GM12865 (cell line): ENCODE data around the gene ADSS1.
"Not testable (repeated sequence)": the region's sequence is repeated elsewhere in the genome, so short reads cannot be mapped to it uniquely, and the experiment has no call there.

ENCODE experiments used
- DNase-seq: peaks from one replicate; pipeline ENCODE4 v3.0.0; 2010; ENCODE audit warnings: low read depth
- H3K4me3 ChIP-seq: 2 replicates; pipeline ENCODE4 v1.5.1; 2011; ENCODE audit warnings: mild to moderate bottlenecking, low read depth, low read length, control low read depth
- TF ChIP-seq, protein P1 (sequence below): IDR thresholded peaks from 2 replicates; pipeline ENCODE4 v1.5.1; 2011; ENCODE audit warnings: low read length, control low read depth, low read depth, inconsistent platforms; ENCODE audit not compliant: insufficient read depth; ENCODE audit errors: missing control alignments

Gene ADSS1

GRCh38 chr14:104746934-104747481 lies 23.0 kb downstream of the ADSS1 start:
- H3K4me3 ChIP-seq: no peak overlapping the region
- TF ChIP-seq, protein P1, sequence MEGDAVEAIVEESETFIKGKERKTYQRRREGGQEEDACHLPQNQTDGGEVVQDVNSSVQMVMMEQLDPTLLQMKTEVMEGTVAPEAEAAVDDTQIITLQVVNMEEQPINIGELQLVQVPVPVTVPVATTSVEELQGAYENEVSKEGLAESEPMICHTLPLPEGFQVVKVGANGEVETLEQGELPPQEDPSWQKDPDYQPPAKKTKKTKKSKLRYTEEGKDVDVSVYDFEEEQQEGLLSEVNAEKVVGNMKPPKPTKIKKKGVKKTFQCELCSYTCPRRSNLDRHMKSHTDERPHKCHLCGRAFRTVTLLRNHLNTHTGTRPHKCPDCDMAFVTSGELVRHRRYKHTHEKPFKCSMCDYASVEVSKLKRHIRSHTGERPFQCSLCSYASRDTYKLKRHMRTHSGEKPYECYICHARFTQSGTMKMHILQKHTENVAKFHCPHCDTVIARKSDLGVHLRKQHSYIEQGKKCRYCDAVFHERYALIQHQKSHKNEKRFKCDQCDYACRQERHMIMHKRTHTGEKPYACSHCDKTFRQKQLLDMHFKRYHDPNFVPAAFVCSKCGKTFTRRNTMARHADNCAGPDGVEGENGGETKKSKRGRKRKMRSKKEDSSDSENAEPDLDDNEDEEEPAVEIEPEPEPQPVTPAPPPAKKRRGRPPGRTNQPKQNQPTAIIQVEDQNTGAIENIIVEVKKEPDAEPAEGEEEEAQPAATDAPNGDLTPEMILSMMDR: no peak
- no peak for DNase-seq

DNA sequence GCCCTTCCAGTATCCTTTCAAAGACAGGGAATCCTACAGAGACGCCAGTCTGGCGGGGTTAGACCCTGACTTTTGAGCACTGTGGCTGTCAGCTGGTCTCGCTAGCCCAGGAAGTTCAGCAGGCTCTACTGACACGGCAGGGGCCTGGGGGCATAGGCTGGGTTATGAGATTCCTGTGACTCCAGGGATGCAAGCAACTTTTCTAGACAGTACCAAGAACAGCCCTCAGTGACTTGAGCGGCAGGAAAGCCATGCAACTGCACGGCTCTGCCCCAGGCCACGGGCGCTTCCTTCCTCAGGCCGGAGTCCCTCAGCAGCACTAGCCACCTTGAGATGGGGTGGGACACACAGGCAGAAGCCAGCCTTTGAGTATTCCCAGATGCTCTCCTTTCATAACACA lies 23.8 kb downstream of the ADSS1 start:
- H3K4me3 ChIP-seq: no peak overlapping the region
- no peak for DNase-seq
- TF ChIP-seq, protein P1: no peak

GRCh38 chr14:104749111-104749649 lies 25.2 kb downstream of the ADSS1 start:
- TF ChIP-seq, protein P1: no peak
- no peak for DNase-seq
- no peak overlapping the region for H3K4me3 ChIP-seq

DNA sequence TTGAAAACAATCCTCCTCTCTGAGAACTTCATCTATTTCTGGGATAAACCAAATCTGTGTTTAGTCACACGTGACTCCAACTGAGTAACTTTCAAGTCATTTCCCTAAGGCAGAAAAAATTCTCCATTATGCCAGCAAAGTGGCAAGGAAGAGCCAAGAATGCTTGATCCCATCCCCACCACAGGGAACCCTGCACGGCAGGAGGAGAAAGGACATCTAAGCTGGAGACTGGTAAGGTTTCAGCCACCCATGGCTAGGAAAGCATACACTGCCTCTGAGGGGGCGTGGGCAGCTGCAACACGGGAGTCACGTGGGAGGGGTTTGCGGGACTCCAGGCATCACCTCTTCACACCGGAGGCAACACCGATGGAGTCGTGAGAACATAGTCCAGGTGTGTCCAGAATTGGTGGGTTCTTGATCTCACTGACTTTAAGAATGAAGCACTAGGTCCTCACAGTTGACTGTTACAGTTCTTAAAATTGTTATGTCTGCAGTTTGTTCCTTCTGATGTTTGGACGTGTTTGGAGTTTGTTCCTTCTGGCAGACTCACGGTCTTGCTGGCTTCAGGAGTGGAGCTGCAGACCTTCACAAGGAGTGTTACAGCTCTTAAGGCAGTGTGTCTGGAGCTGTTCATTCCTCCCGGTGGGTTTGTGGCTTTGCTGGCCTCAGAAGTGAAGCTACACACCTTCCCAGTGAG lies 26.2 kb downstream of the ADSS1 start:
- no peak for DNase-seq
- no peak overlapping the region for H3K4me3 ChIP-seq
- TF ChIP-seq, protein P1: no peak

GRCh38 chr14:104750753-104751057 lies 26.7 kb downstream of the ADSS1 start:
- not testable (repeated sequence) for DNase-seq, H3K4me3 ChIP-seq

DNA sequence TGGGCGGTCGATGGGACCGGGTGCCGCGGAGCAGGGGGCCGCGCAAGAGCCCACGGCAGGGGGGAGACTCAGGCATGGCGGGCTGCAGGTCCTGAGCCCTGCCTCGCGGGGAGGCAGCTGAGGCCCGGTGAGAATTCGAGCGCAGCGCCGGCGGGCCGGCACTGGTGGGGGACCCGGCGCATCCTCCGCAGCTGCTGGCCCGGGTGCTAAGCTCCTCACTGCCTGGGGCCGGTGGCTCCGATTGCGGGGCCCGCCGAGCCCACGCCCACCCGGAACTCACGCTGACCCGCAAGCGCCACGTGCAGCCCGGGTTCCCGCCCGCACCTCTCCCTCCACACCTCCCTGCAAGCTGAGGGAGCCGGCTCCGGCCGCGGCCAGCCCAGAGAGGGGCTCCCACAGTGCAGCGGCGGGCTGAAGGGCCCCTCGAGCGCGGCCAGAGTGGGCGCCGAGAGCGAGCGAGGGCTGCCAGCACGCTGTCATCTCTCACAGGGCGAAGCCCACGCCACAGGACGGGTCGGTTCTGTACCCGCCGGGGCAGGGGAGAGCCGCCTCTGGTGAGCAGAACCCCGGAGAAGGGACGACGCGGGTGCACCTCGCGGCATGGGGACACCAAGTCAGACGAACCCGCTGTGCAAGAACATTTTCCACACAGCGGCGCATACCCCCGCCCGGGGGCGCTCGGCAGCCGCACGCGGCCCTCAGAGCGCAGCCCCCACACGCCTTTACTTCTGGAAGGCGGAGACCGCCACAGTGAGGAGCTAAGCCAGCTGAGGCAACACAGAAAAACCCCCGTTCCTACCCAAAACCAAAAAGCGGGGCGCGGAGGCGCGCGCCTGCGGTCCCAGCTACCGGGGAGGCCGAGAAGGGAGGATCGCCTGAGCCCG lies 27.8 kb downstream of the ADSS1 start:
- peak overlapping the region; percentile 63 for H3K4me3 ChIP-seq
- TF ChIP-seq, protein P1: no peak
- DNase-seq: no peak

GRCh38 chr14:104752423-104752734 lies 28.4 kb downstream of the ADSS1 start:
- DNase-seq: no peak
- TF ChIP-seq, protein P1: no peak
- peak overlapping the region; percentile 63 for H3K4me3 ChIP-seq
